ENCODE data around the gene MCTP2. TPM values are rescaled to one million over a fixed set of nuclear protein-coding genes. Genes with fewer than 3 reads are reported as not detected.

The MCTP2 gene
- total RNA-seq, 1 experiment from 2014 or later: 1.3 TPM

DNA sequence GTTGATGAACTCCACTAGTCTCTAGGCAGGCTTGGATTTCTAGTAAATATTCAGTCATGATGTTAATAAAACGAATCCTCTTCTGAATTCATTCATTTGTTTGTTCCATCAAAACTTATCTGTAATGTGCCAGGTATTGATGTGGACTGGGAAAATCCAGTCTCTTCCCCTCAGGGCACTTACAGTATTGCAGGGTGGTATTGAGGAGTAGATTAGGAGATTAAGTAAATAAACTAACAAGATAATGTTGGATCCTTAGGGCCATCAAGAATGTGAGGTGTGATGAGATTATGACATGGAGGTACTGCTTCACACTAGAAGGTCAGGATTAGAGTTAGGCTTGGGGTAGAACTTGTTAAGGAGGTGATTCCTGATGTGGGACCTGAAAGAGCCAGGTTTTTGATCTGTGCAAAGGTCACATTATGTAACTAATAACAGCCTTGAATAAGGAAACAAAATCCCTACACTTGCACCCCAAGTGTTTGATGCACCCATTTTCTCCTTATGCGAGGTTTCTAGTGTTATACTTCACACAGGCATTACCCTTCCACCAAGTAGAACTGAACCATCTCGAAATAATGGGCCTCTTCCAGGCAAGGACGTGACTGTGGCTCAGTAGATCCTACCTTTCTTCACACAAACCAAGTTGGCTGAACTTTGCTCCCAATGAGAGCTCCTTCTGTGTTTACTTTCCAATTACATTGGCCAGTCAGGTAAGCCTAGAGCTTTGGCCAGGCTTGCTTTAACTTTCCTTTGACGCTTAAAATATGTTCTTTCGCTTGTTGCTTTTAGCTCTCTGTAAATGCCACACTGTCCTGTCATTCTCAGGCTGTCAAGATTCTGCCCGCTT lies 16.7 kb downstream of the MCTP2 start:
- no peaks in the 10 kb centered on the region for H3K4me1 ChIP-seq (ENCODE audit: insufficient read depth, low read length)
- no peaks in the 10 kb centered on the region for H3K79me2 ChIP-seq (ENCODE audit: insufficient read depth, low read length)
- no peak overlapping the region for H3K4ac ChIP-seq (ENCODE audit: low read depth, low read length)
- H2BK20ac ChIP-seq (ENCODE audit: low read depth, low read length, poor library complexity, severe bottlenecking): no peak overlapping the region
- no peaks in the 10 kb centered on the region for H3K4me1 Mint-ChIP-seq
- no peaks in the 10 kb centered on the region for H3K23me2 ChIP-seq (ENCODE audit: insufficient read length, low read depth, low read length, poor library complexity, severe bottlenecking)
- H3K27me3 ChIP-seq (ENCODE audit: insufficient read depth, low read length): no peaks in the 10 kb centered on the region
- H2AFZ ChIP-seq (ENCODE audit: low read length): no peak overlapping the region
- H3K14ac ChIP-seq (ENCODE audit: insufficient read depth, low read length): no peak overlapping the region
- H4K8ac ChIP-seq (replicated peaks; ENCODE audit: insufficient read length, low read depth, low read length): no peak overlapping the region
- no peak overlapping the region for H4K91ac ChIP-seq (ENCODE audit: insufficient read length, low read depth, low read length)
- H4K20me1 ChIP-seq (ENCODE audit: control insufficient read depth, insufficient read depth, insufficient read length): no peaks in the 10 kb centered on the region
- TF ChIP-seq, protein P1, sequence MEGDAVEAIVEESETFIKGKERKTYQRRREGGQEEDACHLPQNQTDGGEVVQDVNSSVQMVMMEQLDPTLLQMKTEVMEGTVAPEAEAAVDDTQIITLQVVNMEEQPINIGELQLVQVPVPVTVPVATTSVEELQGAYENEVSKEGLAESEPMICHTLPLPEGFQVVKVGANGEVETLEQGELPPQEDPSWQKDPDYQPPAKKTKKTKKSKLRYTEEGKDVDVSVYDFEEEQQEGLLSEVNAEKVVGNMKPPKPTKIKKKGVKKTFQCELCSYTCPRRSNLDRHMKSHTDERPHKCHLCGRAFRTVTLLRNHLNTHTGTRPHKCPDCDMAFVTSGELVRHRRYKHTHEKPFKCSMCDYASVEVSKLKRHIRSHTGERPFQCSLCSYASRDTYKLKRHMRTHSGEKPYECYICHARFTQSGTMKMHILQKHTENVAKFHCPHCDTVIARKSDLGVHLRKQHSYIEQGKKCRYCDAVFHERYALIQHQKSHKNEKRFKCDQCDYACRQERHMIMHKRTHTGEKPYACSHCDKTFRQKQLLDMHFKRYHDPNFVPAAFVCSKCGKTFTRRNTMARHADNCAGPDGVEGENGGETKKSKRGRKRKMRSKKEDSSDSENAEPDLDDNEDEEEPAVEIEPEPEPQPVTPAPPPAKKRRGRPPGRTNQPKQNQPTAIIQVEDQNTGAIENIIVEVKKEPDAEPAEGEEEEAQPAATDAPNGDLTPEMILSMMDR (conservative IDR thresholded peaks at IDR 0.05): no peak
- no CpG with 5 or more reads among the region's 7 CpGs for WGBS (ENCODE audit: extremely low coverage, insufficient read length, low lambda C conversion rate)
- no peaks in the 10 kb centered on the region for H3K9me3 Mint-ChIP-seq
- no peak overlapping the region for H3K27ac ChIP-seq (ENCODE audit: insufficient read length, low read depth, low read length)
- H3K18ac ChIP-seq (ENCODE audit: insufficient read length, low read depth, low read length): no peak overlapping the region
- H3K36me3 Mint-ChIP-seq (ENCODE audit: insufficient read depth in 1 of 3, low read depth in 3 of 3): no peaks in the 10 kb centered on the region; a peak in 1 of 7 replicates
- H3K4me3 Mint-ChIP-seq: no peak overlapping the region
- H3K27ac Mint-ChIP-seq: no peak overlapping the region
- H3K9ac ChIP-seq (ENCODE audit: extremely low read depth, insufficient read length, low read length): no peak overlapping the region
- H2BK120ac ChIP-seq (ENCODE audit: low read depth, low read length, poor library complexity, severe bottlenecking): no peak overlapping the region
- H3K79me1 ChIP-seq (ENCODE audit: insufficient read depth, low read depth, low read length, poor library complexity, severe bottlenecking): no peaks in the 10 kb centered on the region
- no peak overlapping the region for H2BK12ac ChIP-seq (ENCODE audit: insufficient read length, low read depth, low read length)
- no peak overlapping the region for H3T11ph ChIP-seq (ENCODE audit: low read length)
- H3K56ac ChIP-seq (ENCODE audit: insufficient read length, low read depth, low read length): no peak overlapping the region
- no peak overlapping the region for H2BK15ac ChIP-seq (ENCODE audit: low read depth, low read length)
- no peak overlapping the region for H3K23ac ChIP-seq (ENCODE audit: insufficient read length, low read depth, low read length)
- no peaks in the 10 kb centered on the region for H3K9me3 ChIP-seq (ENCODE audit: control insufficient read depth, low read depth, low read length)
- no peak for DNase-seq
- no peak overlapping the region for H2AK5ac ChIP-seq (ENCODE audit: insufficient read length, low read length)
- no peak overlapping the region for H4K5ac ChIP-seq (ENCODE audit: insufficient read length, low read depth, low read length)
- no peak overlapping the region for H3K4me2 ChIP-seq (ENCODE audit: insufficient read depth, insufficient read length, low read length)
- H3K27me3 Mint-ChIP-seq (ENCODE audit: low read depth): no peaks in the 10 kb centered on the region
- H2BK5ac ChIP-seq (ENCODE audit: insufficient read length, low read length): no peak overlapping the region

Data from H9 (cell line).